Central memory CD4-positive, alpha-beta T cell (primary cell): Measurements from ENCODE around the gene PLA2G12A.

Source experiments
- DNase-seq: peaks from one replicate; pipeline ENCODE4 v3.0.0; 2022

Gene PLA2G12A

GRCh38 chr4:109675843-109676242, 54.0 kb downstream of the PLA2G12A start:
- DNase-seq, result no peak

GRCh38 chr4:109675181-109675580, 54.7 kb downstream of the PLA2G12A start:
- no peak for DNase-seq

DNA sequence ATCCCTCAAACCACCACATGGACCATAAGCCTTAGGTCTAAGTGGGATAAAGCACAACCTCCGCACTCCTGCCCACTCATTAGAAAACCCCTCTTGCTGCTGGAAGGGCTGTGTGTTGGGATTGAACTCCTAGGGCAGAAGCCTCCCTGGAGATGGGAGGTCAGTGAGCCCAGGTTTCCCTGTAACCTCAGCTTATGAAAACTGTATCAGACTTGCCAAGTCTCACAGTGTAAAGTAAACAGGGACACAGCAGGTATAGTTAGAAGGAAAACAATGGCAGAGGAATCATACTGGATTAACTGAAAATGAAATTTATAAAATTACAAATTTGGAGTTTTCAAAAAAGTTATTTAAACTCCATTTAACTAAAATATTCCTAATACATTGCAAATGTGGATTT, 56.6 kb downstream of the PLA2G12A start:
- DNase-seq, result no peak

GRCh38 chr4:109672169-109672930, 57.5 kb downstream of the PLA2G12A start:
- no peak for DNase-seq

DNA sequence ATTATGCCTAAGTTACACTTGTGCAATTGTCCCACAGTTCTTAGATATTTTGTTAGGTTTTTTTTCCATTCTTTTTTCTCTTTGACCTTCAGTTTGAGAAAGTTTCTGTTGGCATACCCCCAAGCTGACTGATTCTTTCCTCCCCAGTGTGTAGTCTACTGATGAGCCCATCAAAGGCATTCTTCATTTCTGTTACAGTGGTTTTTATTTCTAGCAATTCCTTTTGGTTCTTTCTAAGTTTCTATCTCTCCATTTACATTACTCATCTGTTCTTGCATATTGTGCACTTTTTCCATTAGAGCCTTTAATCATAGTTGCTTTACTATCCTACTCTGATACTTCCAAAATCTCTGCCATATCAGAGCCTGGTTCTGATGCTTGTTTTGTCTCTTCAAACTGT, 58.5 kb downstream of the PLA2G12A start:
- DNase-seq, result no peak

- DNase-seq, result no peak
These were observed 63.9 kb downstream of the PLA2G12A start for GRCh38 chr4:109665783-109666485.

- no peak for DNase-seq
These were observed 67.1 kb downstream of the PLA2G12A start for GRCh38 chr4:109662771-109663170.

- DNase-seq, result no peak
These were observed 67.8 kb downstream of the PLA2G12A start for GRCh38 chr4:109662116-109662515.
